ENCODE measurements around the gene RGR. TPM values are rescaled to one million over a fixed set of nuclear protein-coding genes. Genes with fewer than 3 reads are reported as not detected.

RGR gene
- total RNA-seq, 2 donors from 2014 or later, result not detected

DNA sequence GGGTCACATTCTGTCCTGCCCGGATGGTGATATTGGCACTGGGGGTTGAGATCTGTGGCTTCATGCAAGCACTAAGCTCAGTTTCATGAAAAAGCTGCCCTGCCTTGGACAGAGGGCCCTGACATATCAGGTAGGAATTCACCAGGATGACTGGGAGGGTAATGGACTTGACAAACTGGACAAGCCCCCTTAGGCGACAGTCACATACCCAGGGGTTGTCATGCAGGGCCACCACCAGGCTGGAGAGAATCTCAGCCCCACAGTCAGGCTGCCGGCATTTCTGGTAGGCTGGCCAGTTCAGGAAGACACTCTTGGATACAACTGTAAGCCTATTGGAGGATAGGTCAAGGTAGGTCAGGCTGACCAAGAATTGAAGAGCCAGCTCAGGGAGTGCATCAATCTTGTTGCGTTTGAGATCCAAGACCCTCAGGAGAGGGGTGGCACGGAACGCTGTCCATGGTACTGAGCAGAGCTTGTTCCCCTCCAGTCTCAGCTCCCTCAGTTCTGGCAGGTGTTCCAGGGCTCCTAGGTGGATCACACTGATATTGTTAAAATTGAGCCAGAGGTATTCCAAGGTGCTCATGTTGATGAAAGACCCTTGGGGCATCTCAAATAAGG, 20.3 kb upstream of the RGR start:
- Histone ChIP-seq H3K4me1 (no peaks in the 10 kb centered on the region), H3K27me3 (no peaks in the 10 kb centered on the region), H3K4me3 (no peak overlapping the region), H3K27ac (no peak overlapping the region), H3K9me3 (no peaks in the 10 kb centered on the region), H3K36me3 (no peaks in the 10 kb centered on the region)
- DNase-seq (ENCODE audit: low spot score), result no peak
- TF ChIP-seq, protein P1, sequence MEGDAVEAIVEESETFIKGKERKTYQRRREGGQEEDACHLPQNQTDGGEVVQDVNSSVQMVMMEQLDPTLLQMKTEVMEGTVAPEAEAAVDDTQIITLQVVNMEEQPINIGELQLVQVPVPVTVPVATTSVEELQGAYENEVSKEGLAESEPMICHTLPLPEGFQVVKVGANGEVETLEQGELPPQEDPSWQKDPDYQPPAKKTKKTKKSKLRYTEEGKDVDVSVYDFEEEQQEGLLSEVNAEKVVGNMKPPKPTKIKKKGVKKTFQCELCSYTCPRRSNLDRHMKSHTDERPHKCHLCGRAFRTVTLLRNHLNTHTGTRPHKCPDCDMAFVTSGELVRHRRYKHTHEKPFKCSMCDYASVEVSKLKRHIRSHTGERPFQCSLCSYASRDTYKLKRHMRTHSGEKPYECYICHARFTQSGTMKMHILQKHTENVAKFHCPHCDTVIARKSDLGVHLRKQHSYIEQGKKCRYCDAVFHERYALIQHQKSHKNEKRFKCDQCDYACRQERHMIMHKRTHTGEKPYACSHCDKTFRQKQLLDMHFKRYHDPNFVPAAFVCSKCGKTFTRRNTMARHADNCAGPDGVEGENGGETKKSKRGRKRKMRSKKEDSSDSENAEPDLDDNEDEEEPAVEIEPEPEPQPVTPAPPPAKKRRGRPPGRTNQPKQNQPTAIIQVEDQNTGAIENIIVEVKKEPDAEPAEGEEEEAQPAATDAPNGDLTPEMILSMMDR (IDR thresholded peaks at IDR 0.05), result no peak

DNA sequence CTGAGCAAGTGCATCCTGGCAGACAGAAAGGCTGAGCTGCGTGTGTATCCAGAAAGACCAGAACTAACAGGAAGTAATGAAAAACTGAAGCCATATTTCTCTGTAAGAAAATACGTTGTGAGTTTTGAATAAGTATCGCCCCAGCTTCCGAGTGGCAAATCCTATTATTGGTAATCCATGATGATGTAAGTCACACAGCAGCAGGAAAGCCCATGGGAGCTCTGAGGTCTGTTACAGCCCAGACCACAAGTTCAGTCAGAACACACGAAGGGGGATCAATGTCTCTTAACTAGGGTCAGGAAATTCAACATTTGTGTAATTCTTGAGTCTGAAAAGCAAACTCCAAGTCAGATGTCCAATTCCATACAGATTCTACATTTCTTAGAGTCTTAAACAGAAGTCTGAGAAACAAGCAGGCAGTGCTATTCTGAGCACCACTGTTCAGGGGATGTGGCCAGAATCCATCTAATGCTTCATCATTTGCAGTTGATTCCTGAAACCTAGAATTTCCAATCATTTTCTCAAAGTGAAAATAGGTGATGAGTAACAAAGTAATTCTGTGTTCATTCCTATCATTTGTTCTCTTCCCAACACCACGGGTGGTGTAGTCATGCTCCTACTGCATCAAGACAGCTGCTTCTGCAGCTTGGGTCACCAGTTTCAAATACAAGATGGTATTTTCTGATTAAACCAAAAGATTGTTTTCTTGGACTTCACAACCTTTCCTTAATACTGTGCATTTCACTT, 19.3 kb upstream of the RGR start, which contains the start of gene LRIT2:
Gene LRIT2, minus strand, starts transcription at position 118 of the 747 bp plus-strand sequence. Its CDS starts 24 bp downstream, at position 94.
- no peaks in the 10 kb centered on the region for H3K4me1 ChIP-seq
- TF ChIP-seq, protein P1 (IDR thresholded peaks at IDR 0.05), result no peak
- no peak within 1 kb of the TSS for H3K27ac ChIP-seq
- no peaks in the 10 kb centered on the region for H3K36me3 ChIP-seq
- DNase-seq (ENCODE audit: low spot score), result no peak
- no peaks in the 10 kb centered on the region for H3K27me3 ChIP-seq
- no peaks in the 10 kb centered on the region for H3K9me3 ChIP-seq
- no peak within 1 kb of the TSS for H3K4me3 ChIP-seq

DNA sequence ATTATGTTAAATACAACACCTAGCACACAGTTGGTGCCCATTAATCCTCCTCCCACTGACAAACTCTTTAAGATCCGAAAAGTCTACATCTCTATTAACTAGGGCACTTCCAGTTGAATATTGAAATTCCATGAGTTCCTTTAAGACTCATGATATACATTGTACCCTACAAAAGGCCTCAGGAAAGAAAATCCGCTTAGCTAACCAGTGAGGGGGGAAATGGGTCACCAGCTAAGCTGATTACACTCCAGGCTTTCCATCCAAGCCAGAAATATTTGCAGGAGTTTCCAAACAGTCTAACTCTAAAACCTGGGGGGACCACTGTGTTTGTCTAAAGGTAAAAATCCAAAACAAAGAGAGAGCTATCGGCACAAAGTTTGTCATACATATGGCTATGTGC, 18.2 kb upstream of the RGR start:
- TF ChIP-seq, protein P1 (IDR thresholded peaks at IDR 0.05), result no peak
- Histone ChIP-seq H3K36me3 (no peaks in the 10 kb centered on the region), H3K4me3 (no peak overlapping the region), H3K9me3 (no peaks in the 10 kb centered on the region), H3K27me3 (no peaks in the 10 kb centered on the region), H3K4me1 (no peaks in the 10 kb centered on the region), H3K27ac (no peak overlapping the region)
- no peak for DNase-seq (ENCODE audit: low spot score)

DNA sequence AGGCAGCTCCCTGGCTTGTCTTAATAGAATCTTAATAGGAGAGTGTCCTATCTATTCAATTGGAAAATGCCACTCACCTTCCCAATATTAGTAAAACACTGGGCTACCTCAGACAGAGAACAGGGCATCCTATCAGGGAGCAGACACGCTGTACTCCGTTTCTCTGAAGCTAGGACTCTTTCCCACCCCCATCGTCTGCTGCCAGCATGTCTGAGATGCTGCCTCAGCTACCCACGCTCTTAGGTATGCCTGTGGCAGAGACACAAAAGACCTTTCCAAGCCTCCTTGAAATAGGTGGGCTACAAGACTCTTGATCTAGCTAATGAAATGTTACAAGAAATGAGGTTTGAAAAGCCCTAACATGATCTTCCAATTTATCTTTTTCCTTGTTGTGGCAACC, 17.0 kb upstream of the RGR start:
- Histone ChIP-seq H3K9me3 (no peaks in the 10 kb centered on the region), H3K4me3 (no peak overlapping the region), H3K4me1 (no peaks in the 10 kb centered on the region), H3K36me3 (no peaks in the 10 kb centered on the region), H3K27me3 (no peaks in the 10 kb centered on the region), H3K27ac (no peak overlapping the region)
- TF ChIP-seq, protein P1 (IDR thresholded peaks at IDR 0.05), result no peak
- DNase-seq (ENCODE audit: low spot score), result no peak

DNA sequence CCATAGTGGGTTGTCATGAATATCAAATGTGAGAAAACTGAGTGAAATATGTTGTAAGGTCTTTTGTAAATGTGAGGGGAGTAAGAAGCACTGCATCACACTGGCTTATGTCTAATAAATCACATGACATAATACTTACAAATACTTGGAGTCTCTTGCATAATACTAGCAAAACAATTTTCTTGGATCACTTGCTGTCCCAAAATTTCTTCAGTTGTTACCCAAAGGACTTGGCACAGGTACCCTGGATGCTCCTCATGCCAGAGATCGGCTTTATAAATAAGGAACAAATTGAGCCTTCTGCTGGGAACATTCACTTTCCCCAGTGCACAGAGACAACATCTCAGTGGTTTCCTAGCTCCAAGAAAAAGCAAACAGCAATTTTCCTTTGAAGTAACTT, 14.5 kb upstream of the RGR start:
- no peaks in the 10 kb centered on the region for H3K9me3 ChIP-seq
- no peaks in the 10 kb centered on the region for H3K27me3 ChIP-seq
- TF ChIP-seq, protein P1 (IDR thresholded peaks at IDR 0.05), result no peak
- H3K4me3 ChIP-seq, result no peak overlapping the region
- no peaks in the 10 kb centered on the region for H3K4me1 ChIP-seq
- no peak for DNase-seq (ENCODE audit: low spot score)
- no peaks in the 10 kb centered on the region for H3K36me3 ChIP-seq
- H3K27ac ChIP-seq, result no peak overlapping the region
